ENCODE measurements around the gene DYNLT1. TPM values are rescaled to one million over a fixed set of nuclear protein-coding genes. Genes with fewer than 3 reads are reported as not detected.
A peak's percentile ranks its signal among the peaks of the same experiment; 100 is the strongest.
"Not testable (repeated sequence)": the region's sequence is repeated elsewhere in the genome, so short reads cannot be mapped to it uniquely, and the experiment has no call there.

DYNLT1 gene
- total RNA-seq, 2 donors from 2014 or later: 82.3 to 89.8 TPM

DNA sequence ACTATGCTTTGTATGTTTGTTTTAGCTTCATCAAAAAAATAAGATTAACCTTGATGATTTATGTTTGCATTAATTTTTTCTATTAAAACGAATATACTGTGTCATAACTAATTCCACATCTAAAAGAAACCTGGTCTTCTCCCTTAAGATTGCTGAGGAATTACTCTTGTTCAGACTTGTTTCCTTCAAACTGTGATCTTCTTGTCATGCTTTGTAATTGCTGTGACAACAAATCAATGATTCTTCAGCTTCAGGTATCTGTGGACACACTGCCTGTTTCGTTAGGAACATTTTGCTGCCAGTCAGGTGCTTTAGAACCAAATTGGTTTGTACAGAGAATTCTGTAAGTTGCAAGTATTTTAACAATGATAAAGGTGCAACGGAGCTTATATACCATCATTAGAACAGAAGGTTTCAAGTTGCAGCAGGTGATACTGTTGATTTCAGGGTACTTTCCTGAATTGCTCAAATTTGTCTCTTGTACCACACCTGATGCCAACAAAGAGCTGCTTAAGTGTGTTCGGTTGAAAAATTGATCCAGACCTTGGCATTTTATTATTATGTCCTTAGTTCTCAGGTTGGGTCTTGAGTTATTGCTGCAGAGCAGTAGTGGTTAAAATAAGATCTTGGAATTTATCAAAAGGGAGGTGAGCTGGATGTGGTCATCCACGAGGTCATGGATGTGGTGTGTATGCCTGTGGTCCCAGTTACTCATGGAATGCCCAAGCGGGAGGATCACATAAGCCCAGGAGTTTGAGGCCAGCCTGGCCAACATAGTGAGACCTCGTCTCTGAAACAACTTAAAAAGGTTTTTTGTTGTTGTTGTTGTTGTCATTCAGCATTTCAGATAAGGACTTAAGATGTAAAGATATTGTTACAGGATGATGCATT, 24.8 kb upstream of the DYNLT1 start:
- peak overlapping the region; percentile 65 for H3K27ac Mint-ChIP-seq
- H3K9me3 Mint-ChIP-seq: no peaks in the 10 kb centered on the region
- no peak overlapping the region for H3K4me3 Mint-ChIP-seq
- peaks cover 99% of the 10 kb centered on the region for H3K36me3 Mint-ChIP-seq (ENCODE audit: low read depth)
- H3K4me1 Mint-ChIP-seq: peaks cover 30% of the 10 kb centered on the region
- H3K27me3 Mint-ChIP-seq: no peaks in the 10 kb centered on the region
- peak; percentile 26 for ATAC-seq (replicated peaks)

- ATAC-seq (replicated peaks): no peak
- H3K9me3 Mint-ChIP-seq: no peaks in the 10 kb centered on the region
- H3K4me3 Mint-ChIP-seq: no peak overlapping the region
- H3K27me3 Mint-ChIP-seq: no peaks in the 10 kb centered on the region
- peaks cover 99% of the 10 kb centered on the region for H3K36me3 Mint-ChIP-seq (ENCODE audit: low read depth)
- peaks cover 25% of the 10 kb centered on the region for H3K4me1 Mint-ChIP-seq
- peak overlapping the region; percentile 65 for H3K27ac Mint-ChIP-seq
These were observed 24.2 kb upstream of the DYNLT1 start for GRCh38 chr6:158668707-158669103.

DNA sequence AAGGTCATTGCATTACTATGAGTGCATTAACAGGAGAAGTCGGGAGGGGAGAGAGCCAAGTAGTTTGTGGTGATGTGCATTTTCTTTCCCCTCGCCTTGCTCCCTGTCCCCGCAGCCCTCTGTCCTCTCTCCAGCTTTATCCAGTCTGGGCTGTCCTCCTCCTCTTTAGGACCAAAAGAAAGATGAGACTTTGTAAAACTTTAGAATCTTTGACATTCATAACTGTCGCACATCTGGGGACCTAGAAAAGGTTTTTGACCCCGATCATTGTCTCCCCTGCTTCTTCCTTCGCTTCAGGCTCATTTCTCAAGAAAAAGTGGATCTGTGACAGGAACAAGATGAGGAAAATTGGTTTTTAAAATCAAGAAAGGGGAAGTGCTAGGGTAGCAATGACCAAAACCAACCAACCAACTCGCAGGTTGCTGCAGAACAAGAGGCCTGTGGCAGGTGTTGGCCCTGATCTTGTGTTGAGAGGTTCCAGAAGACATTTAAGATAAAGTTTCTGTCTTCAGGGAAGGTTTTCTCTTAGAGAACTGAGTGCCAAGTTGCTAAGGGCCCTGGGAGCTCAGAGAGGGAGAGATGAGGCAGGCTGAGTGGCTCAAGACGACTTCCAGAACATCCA, 22.9 kb upstream of the DYNLT1 start:
- Mint-ChIP-seq H3K4me1 (peaks cover 25% of the 10 kb centered on the region), H3K4me3 (no peak overlapping the region), H3K9me3 (no peaks in the 10 kb centered on the region), H3K36me3 (ENCODE audit: low read depth) (peaks cover 99% of the 10 kb centered on the region), H3K27ac (no peak overlapping the region), H3K27me3 (no peaks in the 10 kb centered on the region)
- ATAC-seq (replicated peaks): no peak

- no peak for ATAC-seq (replicated peaks)
- H3K36me3 Mint-ChIP-seq (ENCODE audit: low read depth): peaks cover 99% of the 10 kb centered on the region
- H3K27me3 Mint-ChIP-seq: no peaks in the 10 kb centered on the region
- H3K4me3 Mint-ChIP-seq: no peak overlapping the region
- no peak overlapping the region for H3K27ac Mint-ChIP-seq
- peaks cover 25% of the 10 kb centered on the region for H3K4me1 Mint-ChIP-seq
- H3K9me3 Mint-ChIP-seq: no peaks in the 10 kb centered on the region
These were observed 22.3 kb upstream of the DYNLT1 start for GRCh38 chr6:158666628-158667359.

GRCh38 chr6:158665332-158665731, 20.8 kb upstream of the DYNLT1 start:
- H3K27me3 Mint-ChIP-seq: no peaks in the 10 kb centered on the region
- H3K4me1 Mint-ChIP-seq: peaks cover 25% of the 10 kb centered on the region
- no peaks in the 10 kb centered on the region for H3K9me3 Mint-ChIP-seq
- peaks cover 99% of the 10 kb centered on the region for H3K36me3 Mint-ChIP-seq (ENCODE audit: low read depth)
- no peak overlapping the region for H3K4me3 Mint-ChIP-seq
- no peak for ATAC-seq (replicated peaks)
- no peak overlapping the region for H3K27ac Mint-ChIP-seq

GRCh38 chr6:158663625-158664165, 19.2 kb upstream of the DYNLT1 start:
- no peak overlapping the region for H3K4me3 Mint-ChIP-seq
- no peak overlapping the region for H3K27ac Mint-ChIP-seq
- H3K9me3 Mint-ChIP-seq: no peaks in the 10 kb centered on the region
- H3K4me1 Mint-ChIP-seq: peaks cover 27% of the 10 kb centered on the region
- H3K27me3 Mint-ChIP-seq: no peaks in the 10 kb centered on the region
- H3K36me3 Mint-ChIP-seq (ENCODE audit: low read depth): peaks cover 99% of the 10 kb centered on the region
- no peak for ATAC-seq (replicated peaks)

DNA sequence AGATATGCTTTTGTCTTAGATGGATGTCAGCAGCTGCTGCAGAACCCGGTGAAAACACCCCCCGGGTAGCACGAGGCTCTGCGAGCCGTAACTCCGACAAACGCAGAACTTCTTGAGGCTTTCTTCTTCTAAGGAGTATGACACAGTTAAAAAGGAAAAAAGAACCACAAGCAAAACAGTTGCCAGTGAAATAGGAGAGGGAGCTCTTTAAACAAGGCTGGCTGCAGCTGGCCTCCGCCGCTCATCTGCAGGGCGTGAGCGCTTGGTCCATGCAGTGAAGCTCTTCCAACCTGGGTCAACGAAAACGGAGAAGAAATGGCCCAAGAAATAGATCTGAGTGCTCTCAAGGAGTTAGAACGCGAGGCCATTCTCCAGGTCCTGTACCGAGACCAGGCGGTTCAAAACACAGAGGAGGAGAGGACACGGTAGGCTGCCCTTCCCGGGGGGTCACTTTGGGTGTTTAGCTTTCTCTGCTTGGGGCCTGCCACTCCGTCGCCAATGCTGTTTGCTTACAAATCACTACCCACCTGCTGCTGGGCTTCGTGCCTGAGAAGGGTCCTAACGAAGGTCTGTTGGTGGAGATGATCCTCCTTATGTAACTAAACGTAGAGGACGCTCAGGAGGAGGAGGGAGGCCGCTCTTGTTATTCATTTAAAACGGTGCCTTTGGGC, 18.5 kb upstream of the DYNLT1 start:
- Mint-ChIP-seq H3K27me3 (no peaks in the 10 kb centered on the region), H3K36me3 (ENCODE audit: low read depth) (peaks cover 99% of the 10 kb centered on the region), H3K9me3 (no peaks in the 10 kb centered on the region), H3K4me1 (peaks cover 23% of the 10 kb centered on the region), H3K4me3 (no peak overlapping the region), H3K27ac (no peak overlapping the region)
- no peak for ATAC-seq (replicated peaks)

GRCh38 chr6:158662607-158662953, 18.0 kb upstream of the DYNLT1 start:
- ATAC-seq (replicated peaks): no peak
- peaks cover 23% of the 10 kb centered on the region for H3K4me1 Mint-ChIP-seq
- no peaks in the 10 kb centered on the region for H3K9me3 Mint-ChIP-seq
- no peaks in the 10 kb centered on the region for H3K27me3 Mint-ChIP-seq
- no peak overlapping the region for H3K4me3 Mint-ChIP-seq
- H3K36me3 Mint-ChIP-seq (ENCODE audit: low read depth): peaks cover 100% of the 10 kb centered on the region
- no peak overlapping the region for H3K27ac Mint-ChIP-seq

- peaks cover 100% of the 10 kb centered on the region for H3K36me3 Mint-ChIP-seq (ENCODE audit: low read depth)
- no peaks in the 10 kb centered on the region for H3K9me3 Mint-ChIP-seq
- H3K27me3 Mint-ChIP-seq: no peaks in the 10 kb centered on the region
- no peak overlapping the region for H3K4me3 Mint-ChIP-seq
- ATAC-seq (replicated peaks): no peak
- peaks cover 13% of the 10 kb centered on the region for H3K4me1 Mint-ChIP-seq
- no peak overlapping the region for H3K27ac Mint-ChIP-seq
These were observed 16.7 kb upstream of the DYNLT1 start for GRCh38 chr6:158661156-158661685.

- ATAC-seq (replicated peaks): peak; percentile 51
- Mint-ChIP-seq H3K27me3 (no peaks in the 10 kb centered on the region), H3K4me1 (peaks cover 21% of the 10 kb centered on the region), H3K27ac (peak overlapping the region; percentile 8), H3K9me3 (no peaks in the 10 kb centered on the region), H3K36me3 (ENCODE audit: low read depth) (peaks cover 100% of the 10 kb centered on the region), H3K4me3 (no peak overlapping the region)
These were observed 15.8 kb upstream of the DYNLT1 start for GRCh38 chr6:158660333-158660754.

DNA sequence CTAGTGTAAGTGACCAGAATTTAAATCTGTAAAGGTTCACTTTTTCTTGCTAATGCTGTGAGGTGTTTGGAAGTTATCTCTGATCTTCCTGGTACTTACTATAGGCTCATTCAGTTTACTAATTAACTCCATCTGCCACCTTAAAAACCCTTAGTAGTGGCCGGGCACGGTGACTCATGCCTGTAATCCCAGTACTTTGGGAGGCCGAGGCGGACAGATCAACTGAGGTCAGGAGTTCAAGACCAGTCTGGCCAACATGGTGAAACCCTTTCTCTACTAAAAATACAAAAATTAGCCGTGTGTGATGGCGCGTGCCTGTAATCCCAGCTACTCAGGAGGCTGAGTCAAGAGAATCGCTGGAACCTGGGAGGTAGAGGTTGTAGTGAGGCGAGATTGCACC, 12.4 kb upstream of the DYNLT1 start:
- Mint-ChIP-seq H3K4me1 (peaks cover 34% of the 10 kb centered on the region), H3K36me3 (ENCODE audit: low read depth) (peaks cover 100% of the 10 kb centered on the region), H3K27ac (peak overlapping the region; percentile 20), H3K4me3 (peak overlapping the region; percentile 83)
- not testable (repeated sequence) for H3K9me3 Mint-ChIP-seq; H3K27me3 Mint-ChIP-seq; ATAC-seq (replicated peaks)

GRCh38 chr6:158655569-158656450, 11.3 kb upstream of the DYNLT1 start:
- Mint-ChIP-seq H3K27me3 (no peaks in the 10 kb centered on the region), H3K9me3 (no peaks in the 10 kb centered on the region), H3K36me3 (ENCODE audit: low read depth) (peaks cover 100% of the 10 kb centered on the region), H3K27ac (peak overlapping the region; percentile 95), H3K4me3 (peak overlapping the region; percentile 83), H3K4me1 (peaks cover 34% of the 10 kb centered on the region)
- no peak for ATAC-seq (replicated peaks)

DNA sequence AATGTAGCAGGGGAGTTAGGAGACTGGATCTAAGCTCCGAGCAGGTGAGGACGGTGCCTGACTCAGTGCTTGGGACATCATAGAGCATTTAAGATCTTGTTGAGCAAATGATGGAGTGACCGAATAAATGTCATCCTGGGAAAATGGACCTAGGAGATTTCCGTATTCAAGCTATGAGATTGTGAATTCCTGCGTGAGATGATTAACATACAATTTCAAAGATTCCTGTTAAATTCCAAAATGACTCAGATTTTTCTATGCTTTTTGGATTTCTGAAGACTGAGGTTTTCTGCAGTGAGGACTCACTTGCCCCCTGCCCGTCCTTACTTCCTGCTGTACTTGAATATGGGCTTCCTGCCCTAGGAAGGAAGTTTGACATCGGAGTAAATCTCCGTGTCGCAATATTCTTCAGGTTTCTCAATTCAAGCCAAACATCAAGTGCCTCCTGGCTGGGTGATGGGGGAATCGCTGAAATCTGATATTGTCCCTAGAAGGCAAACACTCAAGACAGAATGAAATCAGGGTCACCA, 10.5 kb upstream of the DYNLT1 start:
- no peaks in the 10 kb centered on the region for H3K9me3 Mint-ChIP-seq
- H3K4me3 Mint-ChIP-seq: peak overlapping the region; percentile 83
- peaks cover 100% of the 10 kb centered on the region for H3K36me3 Mint-ChIP-seq (ENCODE audit: low read depth)
- no peaks in the 10 kb centered on the region for H3K27me3 Mint-ChIP-seq
- no peak for ATAC-seq (replicated peaks)
- peak overlapping the region; percentile 95 for H3K27ac Mint-ChIP-seq
- peaks cover 34% of the 10 kb centered on the region for H3K4me1 Mint-ChIP-seq
